ENCODE data around the gene RPL37.

Gene RPL37

DNA sequence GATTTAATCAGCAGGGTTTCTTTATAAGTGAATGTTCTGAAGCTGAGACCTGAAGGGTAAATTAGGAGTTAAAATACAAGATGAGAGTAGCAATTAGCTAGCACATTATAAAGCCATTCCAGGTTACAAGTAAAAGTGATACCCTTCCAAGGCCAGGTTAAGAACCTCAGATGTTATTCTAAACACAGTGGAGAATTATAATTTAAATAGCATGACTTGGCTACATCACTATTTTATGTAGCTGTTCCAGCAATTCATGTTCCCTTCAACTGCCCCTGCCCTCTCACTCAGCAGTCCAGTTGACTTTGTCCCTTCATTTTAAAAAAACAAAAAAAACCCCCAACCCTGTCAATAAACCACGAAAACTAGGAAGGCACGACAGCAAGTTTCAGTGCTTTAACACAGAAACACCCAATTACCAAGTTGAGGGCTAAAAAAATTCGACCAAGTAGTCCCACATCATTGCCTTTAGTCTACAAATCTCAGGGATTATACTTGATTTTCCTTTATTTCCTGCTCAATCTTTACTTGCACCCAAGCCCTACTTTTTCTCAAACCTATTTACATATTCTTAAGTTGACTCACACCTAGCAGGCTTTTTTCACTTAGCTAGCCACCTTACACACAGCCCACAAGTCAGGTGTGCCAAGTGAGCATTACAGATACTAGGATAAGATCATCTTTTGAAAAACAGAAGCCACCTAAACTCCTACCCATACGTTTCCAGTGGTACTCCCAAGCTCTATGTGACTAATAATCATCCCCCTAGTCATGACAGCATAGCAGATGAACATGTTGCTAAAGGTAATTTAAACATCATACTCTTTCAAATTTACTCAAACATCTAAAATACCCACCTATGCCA lies 3.4 kb downstream of the RPL37 start:
- TF ChIP-seq, protein P1, sequence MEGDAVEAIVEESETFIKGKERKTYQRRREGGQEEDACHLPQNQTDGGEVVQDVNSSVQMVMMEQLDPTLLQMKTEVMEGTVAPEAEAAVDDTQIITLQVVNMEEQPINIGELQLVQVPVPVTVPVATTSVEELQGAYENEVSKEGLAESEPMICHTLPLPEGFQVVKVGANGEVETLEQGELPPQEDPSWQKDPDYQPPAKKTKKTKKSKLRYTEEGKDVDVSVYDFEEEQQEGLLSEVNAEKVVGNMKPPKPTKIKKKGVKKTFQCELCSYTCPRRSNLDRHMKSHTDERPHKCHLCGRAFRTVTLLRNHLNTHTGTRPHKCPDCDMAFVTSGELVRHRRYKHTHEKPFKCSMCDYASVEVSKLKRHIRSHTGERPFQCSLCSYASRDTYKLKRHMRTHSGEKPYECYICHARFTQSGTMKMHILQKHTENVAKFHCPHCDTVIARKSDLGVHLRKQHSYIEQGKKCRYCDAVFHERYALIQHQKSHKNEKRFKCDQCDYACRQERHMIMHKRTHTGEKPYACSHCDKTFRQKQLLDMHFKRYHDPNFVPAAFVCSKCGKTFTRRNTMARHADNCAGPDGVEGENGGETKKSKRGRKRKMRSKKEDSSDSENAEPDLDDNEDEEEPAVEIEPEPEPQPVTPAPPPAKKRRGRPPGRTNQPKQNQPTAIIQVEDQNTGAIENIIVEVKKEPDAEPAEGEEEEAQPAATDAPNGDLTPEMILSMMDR (IDR thresholded peaks at IDR 0.05), result no peak
- TF ChIP-seq ZFX (IDR thresholded peaks at IDR 0.05; ENCODE audit: borderline replicate concordance), result no peak
- peak overlapping the region; percentile 41 for H3K27ac ChIP-seq

DNA sequence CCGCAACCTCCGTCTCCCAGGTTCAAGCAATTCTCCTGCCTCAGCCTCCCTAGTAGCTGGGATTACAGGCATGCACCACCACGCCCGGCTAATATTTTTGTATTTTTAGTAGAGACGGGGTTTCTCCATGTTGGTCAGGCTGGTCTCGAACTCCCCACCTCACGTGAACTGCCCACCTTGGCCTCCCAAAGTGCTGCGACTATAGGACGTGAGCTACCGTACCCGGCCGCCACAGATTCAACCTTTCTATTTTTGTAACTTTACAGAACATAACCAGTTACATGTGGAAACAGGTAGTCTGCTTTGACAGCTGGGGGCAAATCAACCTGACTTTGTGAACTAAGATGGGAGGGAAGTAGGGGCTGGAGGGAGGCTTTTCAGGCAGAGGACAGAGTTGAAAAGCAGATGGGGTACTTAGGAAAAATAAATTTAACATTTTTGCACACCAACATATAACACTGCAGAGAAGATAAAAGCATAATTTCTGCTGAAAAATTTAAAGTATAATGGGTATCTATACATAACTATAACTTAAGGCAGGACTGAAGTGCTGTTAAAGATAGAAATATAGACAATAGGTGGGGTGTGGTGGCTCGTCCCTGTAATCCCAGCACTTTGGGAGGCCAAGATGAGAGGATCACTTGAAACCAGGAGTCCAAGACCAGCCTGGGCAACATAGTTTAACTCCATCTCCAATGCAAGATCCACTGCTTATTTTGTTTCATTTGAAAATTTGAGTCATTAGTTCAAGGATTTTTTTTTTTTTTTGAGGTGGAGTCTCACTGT lies 5.1 kb downstream of the RPL37 start:
- TF ChIP-seq ZFX (IDR thresholded peaks at IDR 0.05; ENCODE audit: borderline replicate concordance), result no peak
- TF ChIP-seq, protein P1 (IDR thresholded peaks at IDR 0.05), result no peak

DNA sequence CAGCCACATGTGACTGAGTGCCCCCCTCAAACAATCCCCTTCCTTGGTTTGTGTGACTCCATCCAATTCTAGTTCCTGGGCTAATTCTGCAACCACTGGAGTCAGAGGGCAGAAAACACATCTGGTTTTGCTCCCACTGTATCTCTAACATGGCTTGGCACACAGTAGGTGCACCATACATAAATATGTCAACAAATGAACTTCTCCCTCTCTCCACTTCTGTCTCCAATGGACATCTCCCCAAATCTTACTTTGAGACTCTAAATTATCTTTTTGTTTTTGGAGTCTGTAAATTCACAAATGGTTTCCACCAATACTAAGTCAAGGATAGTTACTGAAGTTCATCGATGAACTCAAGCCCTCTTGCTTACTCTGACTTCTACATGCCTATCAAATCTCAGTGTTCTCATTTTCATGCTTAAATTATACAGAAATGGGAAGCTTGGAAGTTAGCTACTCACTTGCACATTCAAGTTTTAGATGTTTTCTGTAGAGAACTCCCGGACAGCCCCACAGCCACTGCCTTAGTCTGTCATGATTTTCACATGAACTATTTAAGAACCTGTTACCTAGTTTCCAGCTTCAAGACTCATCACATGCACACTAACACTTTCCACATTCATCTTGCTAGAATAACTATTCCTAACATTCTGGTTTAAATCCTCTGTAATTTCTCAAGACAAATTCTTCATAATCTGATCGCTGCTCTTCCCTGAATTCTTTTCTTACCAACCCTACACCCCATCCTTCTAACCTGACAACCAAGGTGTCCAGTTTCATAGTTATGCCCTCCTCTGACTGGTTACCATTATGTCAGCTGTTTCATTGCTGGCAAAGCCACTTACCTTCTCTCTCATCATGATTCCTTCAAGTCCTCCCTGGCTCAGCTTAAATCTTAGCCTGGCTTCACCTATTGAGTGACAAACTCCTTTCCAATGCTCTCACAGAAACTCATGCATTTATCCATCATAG lies 6.0 kb downstream of the RPL37 start:
- TF ChIP-seq, protein P1 (IDR thresholded peaks at IDR 0.05), result no peak
- no peak for TF ChIP-seq ZFX (IDR thresholded peaks at IDR 0.05; ENCODE audit: borderline replicate concordance)
- H3K27ac ChIP-seq, result peak overlapping the region; percentile 9; the same call in 1 of the 2 replicates

More for the DNA sequence above, 5.1 kb downstream of the RPL37 start:
- 0 out of 2 replicates have a peak overlapping the region, but pooled peaks have one; percentile 41 for H3K27ac ChIP-seq

DNA sequence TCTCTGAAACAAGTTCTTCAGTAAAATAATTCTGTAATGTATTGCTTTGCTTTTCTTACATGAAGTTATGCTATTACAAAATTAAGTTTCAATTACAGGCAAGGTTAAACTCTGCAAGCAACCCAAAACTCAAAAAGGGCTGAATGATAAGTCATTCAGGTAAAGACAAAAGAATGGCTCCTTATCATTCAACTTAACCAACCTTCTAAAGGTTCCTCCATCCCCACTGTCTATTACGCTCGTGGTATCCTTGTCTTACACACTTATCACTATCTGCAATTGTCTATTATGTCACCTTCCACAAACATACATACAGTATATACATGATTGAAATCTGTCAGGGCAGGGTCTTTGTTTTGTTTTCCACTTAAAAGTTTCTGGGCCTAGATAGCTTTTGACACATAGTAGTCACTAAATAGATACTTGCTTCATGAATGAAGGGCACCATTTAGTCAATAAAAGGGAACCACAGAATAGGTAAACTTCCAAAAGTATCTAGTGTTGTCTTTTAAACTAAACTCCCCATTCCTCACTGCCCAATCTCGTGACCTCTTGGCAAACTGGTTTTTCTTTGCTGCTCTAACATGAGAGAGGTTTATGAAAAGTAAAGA lies 6.9 kb downstream of the RPL37 start:
- 0 out of 2 replicates have a peak overlapping the region, but pooled peaks have one; percentile 9 for H3K27ac ChIP-seq
- TF ChIP-seq, protein P1 (IDR thresholded peaks at IDR 0.05), result no peak
- TF ChIP-seq ZFX (IDR thresholded peaks at IDR 0.05; ENCODE audit: borderline replicate concordance), result no peak

DNA sequence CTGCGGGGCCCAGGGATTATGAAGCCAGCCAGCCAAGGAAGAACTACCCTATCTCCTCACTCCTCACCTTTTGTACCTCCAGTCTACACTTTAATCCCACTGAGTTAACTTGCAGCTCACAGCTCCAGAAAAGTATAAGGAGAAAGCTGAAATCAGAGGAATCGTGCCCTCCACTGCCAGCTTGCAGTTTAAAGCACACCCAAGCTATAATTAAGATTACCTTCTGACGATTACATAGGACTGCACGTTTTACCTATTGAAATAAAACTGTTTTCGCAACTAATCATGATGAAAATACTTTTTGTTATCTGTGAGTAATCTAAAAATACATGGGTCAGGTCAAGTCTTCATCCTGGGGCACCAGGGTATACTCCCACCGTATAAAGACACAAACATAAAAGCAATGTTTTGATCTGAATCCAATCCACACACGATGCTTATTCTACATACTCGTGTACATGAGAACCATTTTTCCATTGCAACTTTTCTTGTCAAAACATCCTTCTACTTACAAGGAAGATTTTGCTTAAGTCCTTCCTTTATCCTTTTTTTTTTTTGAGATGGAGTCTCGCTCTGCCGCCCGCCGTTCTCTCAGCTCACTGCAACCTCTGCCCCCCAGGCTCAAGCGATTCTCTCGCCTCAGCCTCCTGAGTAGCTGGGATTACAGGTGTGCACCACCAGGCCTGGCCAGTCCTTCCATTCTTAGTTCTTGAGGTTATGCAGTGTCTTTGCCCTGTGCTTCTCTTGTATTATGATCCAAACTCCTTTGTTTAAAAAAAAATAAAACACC lies 7.6 kb downstream of the RPL37 start:
- TF ChIP-seq, protein P1 (IDR thresholded peaks at IDR 0.05), result no peak
- no peak for TF ChIP-seq ZFX (IDR thresholded peaks at IDR 0.05; ENCODE audit: borderline replicate concordance)
- peak overlapping the region; percentile 17 for H3K27ac ChIP-seq
